Right lobe of liver (tissue), 4 donors: ENCODE results near the gene MT1X.
"Not testable (repeated sequence)": the region's sequence is repeated elsewhere in the genome, so short reads cannot be mapped to it uniquely, and the experiment has no call there.

ENCODE experiments used
- POLR2A ChIP-seq: fragments of 450-650 bp; IDR thresholded peaks from one replicate; pipeline ENCODE4 v1.6.1; 2017; ENCODE audit warnings: antibody characterized with exemption, mild to moderate bottlenecking
- TF ChIP-seq, protein P1 (sequence below), 4 donors: fragments of 200-600 bp in 3 of 4; fragments of 450-650 bp in 1 of 4; IDR thresholded peaks; one replicate each; pipeline versions ENCODE4 v1.5.1 to v1.8.0; 2016 to 2022; ENCODE audit warnings: antibody characterized with exemption in 4 of 4, mild to moderate bottlenecking in 2 of 4
- donor health status: DM: no; HTN: no; CAD: no.
- donor health status: DM: no; HTN: no; CAD: no.
- donor health status: DM: no; HTN: yes; CAD: no.

GRCh38 chr16:56717532-56717931, 35.3 kb downstream of the MT1X start:
- TF ChIP-seq POLR2A: not testable (repeated sequence)
- TF ChIP-seq, protein P1, sequence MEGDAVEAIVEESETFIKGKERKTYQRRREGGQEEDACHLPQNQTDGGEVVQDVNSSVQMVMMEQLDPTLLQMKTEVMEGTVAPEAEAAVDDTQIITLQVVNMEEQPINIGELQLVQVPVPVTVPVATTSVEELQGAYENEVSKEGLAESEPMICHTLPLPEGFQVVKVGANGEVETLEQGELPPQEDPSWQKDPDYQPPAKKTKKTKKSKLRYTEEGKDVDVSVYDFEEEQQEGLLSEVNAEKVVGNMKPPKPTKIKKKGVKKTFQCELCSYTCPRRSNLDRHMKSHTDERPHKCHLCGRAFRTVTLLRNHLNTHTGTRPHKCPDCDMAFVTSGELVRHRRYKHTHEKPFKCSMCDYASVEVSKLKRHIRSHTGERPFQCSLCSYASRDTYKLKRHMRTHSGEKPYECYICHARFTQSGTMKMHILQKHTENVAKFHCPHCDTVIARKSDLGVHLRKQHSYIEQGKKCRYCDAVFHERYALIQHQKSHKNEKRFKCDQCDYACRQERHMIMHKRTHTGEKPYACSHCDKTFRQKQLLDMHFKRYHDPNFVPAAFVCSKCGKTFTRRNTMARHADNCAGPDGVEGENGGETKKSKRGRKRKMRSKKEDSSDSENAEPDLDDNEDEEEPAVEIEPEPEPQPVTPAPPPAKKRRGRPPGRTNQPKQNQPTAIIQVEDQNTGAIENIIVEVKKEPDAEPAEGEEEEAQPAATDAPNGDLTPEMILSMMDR (IDR thresholded peaks at IDR 0.05): not testable (repeated sequence)
